SK-N-SH (cell line): Measurements from ENCODE around the gene LY6G6C. TPM values are rescaled to one million over a fixed set of nuclear protein-coding genes. Genes with fewer than 3 reads are reported as not detected.

Experiments
- CTCF ChIA-PET: fragments of 300-600, 350-600 bp; formaldehyde crosslinking; extraction: SDS; loops from one replicate; lab custom pipeline; 2021; lab: Yijun Ruan, JAX
- POLR2A ChIA-PET: fragments of 350-600 bp; sonication (Branson Sonifier 250); formaldehyde crosslinking; extraction: SDS; loops from one replicate; lab custom pipeline; 2020; ENCODE audit warnings: antibody characterized with exemption, inconsistent platforms; lab: Yijun Ruan, JAX
- DNase-seq: peaks from one replicate; pipeline ENCODE4 v3.0.0; 2012
- H2AFZ ChIP-seq: fragments of 200-600 bp; sonication (generic); 2 replicates; pipeline ENCODE4 v1.8.1; 2016; ENCODE audit warnings: antibody characterized with exemption, mild to moderate bottlenecking, low read depth
- H3F3A ChIP-seq: fragments of 200-600 bp; sonication (generic); replicated peaks from 2 replicates; pipeline ENCODE3; 2016; ENCODE audit warnings: antibody characterized with exemption, mild to moderate bottlenecking; ENCODE audit not compliant: insufficient read depth
- H3K27ac ChIP-seq, 2 experiments: fragments of 200-500 bp in 1 of 2; fragments of 200-600 bp in 1 of 2; sonication (Bioruptor generic) in 1 of 2; sonication (generic), shearing (Covaris generic) in 1 of 2; 2 replicates each; pipeline versions ENCODE4 v1.5.1 to v1.6.1; 2014 to 2016; ENCODE audit warnings: low read depth in 2 of 2, inconsistent platforms in 1 of 2, low read length in 1 of 2, mild to moderate bottlenecking in 1 of 2, mixed read lengths in 1 of 2
- H3K27me3 ChIP-seq: fragments of 200-600 bp; sonication (generic), shearing (Covaris generic); 2 replicates; pipeline ENCODE4 v1.6.1; 2016; ENCODE audit warnings: mixed run types; ENCODE audit not compliant: insufficient read depth
- H3K36me3 ChIP-seq, 2 experiments: fragments of 200-500 bp in 1 of 2; fragments of 200-600 bp in 1 of 2; sonication (Bioruptor generic) in 1 of 2; sonication (generic) in 1 of 2; replicated peaks in 1 of 2; 2 replicates each; pipeline versions ENCODE3 to v1.5.1; 2014 to 2016; ENCODE audit warnings: low read length in 1 of 2, mild to moderate bottlenecking in 1 of 2; ENCODE audit not compliant: insufficient read depth in 2 of 2, control insufficient read depth in 1 of 2
- H3K4me1 ChIP-seq, 2 experiments: fragments of 200-500 bp in 1 of 2; fragments of 200-600 bp in 1 of 2; sonication (Bioruptor generic) in 1 of 2; sonication (generic), shearing (Covaris generic) in 1 of 2; 2 replicates each; pipeline versions ENCODE4 v1.5.1 to v1.6.1; 2014 to 2016; ENCODE audit warnings: low read depth in 1 of 2, low read length in 1 of 2, mixed run types in 1 of 2; ENCODE audit not compliant: insufficient read depth in 2 of 2, control insufficient read depth in 1 of 2
- H3K4me2 ChIP-seq: fragments of 200-600 bp; sonication (generic), shearing (Covaris generic); 2 replicates; pipeline ENCODE4 v1.6.1; 2017; ENCODE audit warnings: mixed run types
- H3K4me3 ChIP-seq, 2 experiments: fragments of 200-500 bp in 1 of 2; fragments of 200-600 bp in 1 of 2; sonication (Bioruptor generic) in 1 of 2; sonication (generic), shearing (Covaris generic) in 1 of 2; 2 replicates each; pipeline versions ENCODE4 v1.5.1 to v1.8.1; 2014 to 2016; ENCODE audit warnings: low read depth in 2 of 2, inconsistent platforms in 1 of 2, low read length in 1 of 2, mild to moderate bottlenecking in 1 of 2, mixed read lengths in 1 of 2, moderate library complexity in 1 of 2
- H3K79me2 ChIP-seq: fragments of 200-600 bp; sonication (generic); 2 replicates; pipeline ENCODE4 v1.8.1; 2017; ENCODE audit warnings: mild to moderate bottlenecking; ENCODE audit not compliant: insufficient read depth
- H3K9ac ChIP-seq: fragments of 200-600 bp; sonication (generic); 2 replicates; pipeline ENCODE4 v1.6.1; 2017; ENCODE audit warnings: mixed run types
- H3K9me2 ChIP-seq: fragments of 200-600 bp; sonication (generic); 2 replicates; pipeline ENCODE4 v1.6.1; 2017; ENCODE audit warnings: mixed run types
- H3K9me3 ChIP-seq: fragments of 200-600 bp; sonication (generic); 2 replicates; pipeline ENCODE4 v1.6.1; 2017; ENCODE audit warnings: mixed run types, mild to moderate bottlenecking, moderate library complexity
- H4K20me1 ChIP-seq: fragments of 200-600 bp; sonication (generic); 2 replicates; pipeline ENCODE4 v1.6.1; 2017; ENCODE audit warnings: mild to moderate bottlenecking, mixed run types; ENCODE audit not compliant: insufficient read depth
- FOSL2 ChIP-seq: IDR thresholded peaks from 2 replicates; pipeline ENCODE4 v1.4.0; 2012; ENCODE audit warnings: low read depth, mild to moderate bottlenecking, moderate library complexity, borderline replicate concordance
- FOXM1 ChIP-seq: IDR thresholded peaks from 2 replicates; pipeline ENCODE4 v1.4.0; 2012; ENCODE audit warnings: low read depth, mild to moderate bottlenecking
- GABPA ChIP-seq: IDR thresholded peaks from 2 replicates; pipeline ENCODE4 v1.4.0; 2012; ENCODE audit warnings: low read depth, mild to moderate bottlenecking
- IRF3 ChIP-seq: fragments of 150-350 bp; IDR thresholded peaks from 2 replicates; pipeline ENCODE4 v1.6.1; 2016; ENCODE audit warnings: mild to moderate bottlenecking, low read depth, low read length
- NRF1 ChIP-seq: IDR thresholded peaks from 2 replicates; pipeline ENCODE4 v1.6.1; 2012; ENCODE audit warnings: low read depth, mild to moderate bottlenecking, low read length
- POLR2AphosphoS5 ChIP-seq: IDR thresholded peaks from 2 replicates; pipeline ENCODE4 v1.6.1; 2012; ENCODE audit warnings: low read depth, low read length
- RAD21 ChIP-seq: IDR thresholded peaks from 2 replicates; pipeline ENCODE4 v1.6.1; 2012; ENCODE audit warnings: mild to moderate bottlenecking, low read length
- RCOR1 ChIP-seq: fragments of 150-350 bp; IDR thresholded peaks from 2 replicates; pipeline ENCODE4 v1.6.1; 2017; ENCODE audit warnings: antibody characterized with exemption, low read length
- SIN3A ChIP-seq: IDR thresholded peaks from 2 replicates; pipeline ENCODE4 v1.6.1; 2012; ENCODE audit warnings: low read depth, mild to moderate bottlenecking, low read length, moderate library complexity, borderline replicate concordance
- SMC3 ChIP-seq: IDR thresholded peaks from 2 replicates; pipeline ENCODE4 v1.6.1; 2012; ENCODE audit warnings: low read depth, low read length, improper control_type of control experiment
- TCF12 ChIP-seq: IDR thresholded peaks from 2 replicates; pipeline ENCODE4 v1.4.0; 2012
- USF1 ChIP-seq: IDR thresholded peaks from 2 replicates; pipeline ENCODE4 v1.4.0; 2012; ENCODE audit warnings: low read depth, borderline replicate concordance
- USF2 ChIP-seq: fragments of 150-350 bp; IDR thresholded peaks from 2 replicates; pipeline ENCODE4 v1.6.1; 2017; ENCODE audit warnings: antibody characterized with exemption, low read length, low read depth, borderline replicate concordance
- ZBTB33 ChIP-seq: IDR thresholded peaks from 2 replicates; pipeline ENCODE4 v1.4.0; 2012; ENCODE audit warnings: low read depth, borderline replicate concordance
- WGBS: methylation state at CpG from one replicate; pipeline ENCODE4 v1.1.6; 2017; ENCODE audit warnings: low lambda C conversion rate; 5-methylcytosine and 5-hydroxymethylcytosine counted together
- polyA plus RNA-seq, 3 experiments: library from polyadenylated mRNA; depleted of rRNA; stranded (reverse); fragments of >200 nt; gene quantifications; 2 replicates each; pipeline ENCODE4 v1.2.3, GENCODE V29; 2012

Gene LY6G6C
- polyA plus RNA-seq, 1 of the 3 experiments (the other 2 are of a cell fraction): not detected

GRCh38 chr6:31693535-31693934, 28.0 kb downstream of the LY6G6C start:
- no peak for TF ChIP-seq ZBTB33
- no peak for TF ChIP-seq RAD21
- no peak for TF ChIP-seq RCOR1
- TF ChIP-seq FOSL2: no peak
- TF ChIP-seq SMC3: no peak
- no peak for TF ChIP-seq TCF12
- TF ChIP-seq SIN3A: no peak
- no peak for TF ChIP-seq FOXM1
- no peak for TF ChIP-seq IRF3
- TF ChIP-seq USF1: no peak
- TF ChIP-seq USF2: no peak
- no peak for TF ChIP-seq POLR2AphosphoS5
- TF ChIP-seq GABPA: no peak
- no peak for TF ChIP-seq NRF1
- TF ChIP-seq, all 33 proteins: peak for 0
- Histone ChIP-seq H3F3A (no peaks in the 10 kb centered on the region), H3K9ac (no peak overlapping the region), H3K4me1 (no peaks in the 10 kb centered on the region), H3K9me3 (no peaks in the 10 kb centered on the region), H3K36me3 (peaks cover 27 to 43% of the 10 kb centered on the region in 2 experiments), H3K4me3 (no peak overlapping the region), H2AFZ (no peak overlapping the region), H3K9me2 (no peaks in the 10 kb centered on the region), H3K79me2 (no peaks in the 10 kb centered on the region), H3K27ac (no peak overlapping the region), H3K27me3 (no peaks in the 10 kb centered on the region), H3K4me2 (no peak overlapping the region), H4K20me1 (no peaks in the 10 kb centered on the region)
- POLR2A ChIA-PET: no interaction called here
- WGBS: 94% methylated on average over 5 of the region's 6 CpGs
- CTCF ChIA-PET: interaction anchor here (0.6 to 4.5 kb wide), 7 partner anchors 9 to 147 kb away, joined by 3 to 29 read pairs (median 3); partner anchors contain the start of genes ATP6V1G2 and LY6G5C
- DNase-seq: no peak
